DMS114 treated with DMSO at 0.1 percent for 48 hours (cell line): ENCODE measurements around the gene SIGLEC6.
"Not testable (repeated sequence)": the region's sequence is repeated elsewhere in the genome, so short reads cannot be mapped to it uniquely, and the experiment has no call there.

Experiments
- DNase-seq: peaks from one replicate; lab custom pipeline; 2025; ENCODE audit not compliant: unreplicated experiment; lab: John Stamatoyannopoulos, UW

The SIGLEC6 gene

GRCh38 chr19:51509823-51510660, 21.4 kb downstream of the SIGLEC6 start:
- no peak for DNase-seq

- DNase-seq: no peak
Measured at GRCh38 chr19:51508059-51508733, 23.3 kb downstream of the SIGLEC6 start.

GRCh38 chr19:51507640-51508058, 23.8 kb downstream of the SIGLEC6 start:
- DNase-seq: no peak

- no peak for DNase-seq
Measured at GRCh38 chr19:51507192-51507591, 24.3 kb downstream of the SIGLEC6 start.

DNA sequence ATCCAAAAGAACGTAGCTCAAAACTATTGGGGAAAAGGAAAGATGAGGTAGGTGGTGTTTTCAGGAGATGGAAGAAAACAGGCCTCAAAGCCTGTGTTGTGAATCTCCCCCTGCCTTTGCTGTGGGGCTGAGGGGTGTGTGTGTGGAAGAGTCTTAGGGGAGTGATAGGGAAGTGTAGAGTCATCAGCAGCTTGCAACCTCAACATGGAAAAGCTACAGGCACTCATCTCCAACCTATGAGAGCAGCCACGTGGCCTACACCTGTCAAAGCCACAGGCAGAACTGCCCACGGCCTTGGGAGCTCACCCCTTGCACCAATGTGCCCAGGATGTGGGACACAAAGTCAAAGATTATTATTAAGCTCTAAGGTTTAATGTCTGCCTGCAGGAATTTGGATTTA, 25.6 kb downstream of the SIGLEC6 start:
- no peak for DNase-seq

DNA sequence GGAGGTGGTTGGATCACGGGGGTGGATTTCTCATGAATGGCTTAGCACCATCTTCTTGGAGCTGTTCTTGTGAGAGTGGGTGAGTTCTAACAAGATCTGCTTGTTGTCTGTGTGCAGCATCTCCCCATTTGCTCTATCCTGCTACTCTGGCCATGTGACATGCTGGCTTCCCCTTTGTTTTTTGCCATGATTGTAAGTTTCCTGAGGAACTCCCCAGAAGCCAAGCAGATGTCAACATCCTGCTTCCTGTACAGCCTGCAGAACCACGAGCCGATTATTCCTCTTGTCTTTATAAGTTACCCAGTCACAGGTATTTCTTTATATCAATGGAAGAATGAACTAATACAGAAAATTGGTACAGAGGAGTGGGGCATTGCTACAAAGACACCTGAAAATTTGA, 27.6 kb downstream of the SIGLEC6 start:
- DNase-seq: no peak

- DNase-seq: no peak
Measured at GRCh38 chr19:51503286-51503817, 28.1 kb downstream of the SIGLEC6 start.

GRCh38 chr19:51501594-51502263, 29.7 kb downstream of the SIGLEC6 start, which contains the start of gene SIGLEC12:
TSS of gene SIGLEC12 (minus strand) at chr19:51501800. CDS start at chr19:51501733, 67 bp downstream.
- DNase-seq: no peak

- DNase-seq: not testable (repeated sequence)
Measured at GRCh38 chr19:51500931-51501330, 30.5 kb downstream of the SIGLEC6 start.

GRCh38 chr19:51497666-51498065, 33.8 kb downstream of the SIGLEC6 start:
- DNase-seq: no peak

GRCh38 chr19:51493776-51494175, 37.7 kb downstream of the SIGLEC6 start:
- no peak for DNase-seq

DNA sequence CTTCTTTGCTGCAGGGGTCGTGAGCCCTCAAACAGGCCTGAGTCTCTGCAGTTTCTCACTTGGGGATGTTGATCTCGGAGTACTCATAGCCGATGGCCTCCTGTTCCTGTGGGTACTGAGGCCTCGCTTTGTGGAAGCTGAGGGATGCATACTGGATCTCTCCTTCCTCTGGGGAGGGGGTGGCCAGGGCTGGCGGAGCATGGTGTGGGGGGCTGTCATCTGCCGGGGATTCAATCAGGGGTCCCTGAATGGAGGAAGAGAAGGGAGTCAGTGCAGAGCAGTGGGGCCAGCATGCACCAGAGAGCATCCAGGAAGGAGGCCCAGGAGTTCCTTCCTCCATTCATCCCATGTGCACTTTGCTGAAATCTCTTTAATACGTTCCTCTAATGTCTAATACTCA, 39.9 kb downstream of the SIGLEC6 start:
- DNase-seq: no peak

DNA sequence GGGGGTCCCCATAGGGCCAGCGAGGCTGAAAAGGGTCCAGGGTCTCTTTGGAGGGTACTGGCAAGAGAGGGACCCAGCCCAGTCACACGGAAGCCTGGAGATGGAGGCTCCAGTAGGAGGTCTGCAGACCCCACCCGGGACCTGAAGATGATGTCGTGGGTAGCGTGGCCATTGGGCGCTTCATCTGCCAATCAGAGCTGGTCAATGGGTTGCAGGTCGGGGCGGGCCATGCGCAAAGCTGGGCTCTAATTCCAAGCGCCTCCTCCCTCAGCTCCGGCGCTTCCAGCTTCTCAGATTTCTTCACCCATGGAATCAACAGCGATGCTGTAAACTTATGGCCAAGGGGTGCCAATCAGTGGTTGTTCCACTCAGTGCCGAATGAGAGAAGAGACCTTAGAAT, 40.8 kb downstream of the SIGLEC6 start:
- no peak for DNase-seq

GRCh38 chr19:51489113-51489512, 42.4 kb downstream of the SIGLEC6 start:
- no peak for DNase-seq

DNA sequence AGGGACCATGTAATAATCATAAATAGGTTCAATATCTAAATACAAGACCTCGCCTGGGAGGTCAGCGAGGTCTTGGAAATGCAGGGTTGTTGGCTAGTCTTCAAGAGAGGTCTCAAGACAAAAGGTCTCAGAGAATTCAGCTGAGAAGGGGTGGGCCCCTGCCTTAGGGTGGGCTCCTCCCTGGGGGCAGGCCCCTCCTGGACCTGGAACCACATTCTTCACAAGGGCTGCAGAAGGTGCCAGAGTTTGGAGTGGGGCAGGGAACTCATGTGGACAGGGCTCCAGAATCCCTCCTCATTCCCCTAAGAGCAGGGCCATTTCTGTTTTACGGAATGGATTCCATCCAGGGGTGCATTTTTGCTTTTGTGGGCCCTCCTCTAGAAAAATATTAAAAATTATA, 43.0 kb downstream of the SIGLEC6 start:
- DNase-seq: no peak

GRCh38 chr19:51485960-51486660, 45.4 kb downstream of the SIGLEC6 start:
- DNase-seq: no peak

- DNase-seq: no peak
Measured at GRCh38 chr19:51480590-51480989, 50.9 kb downstream of the SIGLEC6 start.

GRCh38 chr19:51479531-51480331, 51.7 kb downstream of the SIGLEC6 start:
- DNase-seq: no peak

- no peak for DNase-seq
Measured at GRCh38 chr19:51478381-51479234, 52.9 kb downstream of the SIGLEC6 start, which contains the start of gene CEACAM18. TSS of gene CEACAM18 (plus strand) at chr19:51478539.
